GM20000 (cell line): ENCODE measurements around the gene EPS8L2.

ENCODE experiments used
- DNase-seq: peaks from one replicate; pipeline ENCODE4 v3.0.0; 2012; ENCODE audit warnings: low spot score
- CTCF ChIP-seq: IDR thresholded peaks from 2 replicates; pipeline ENCODE4 v1.5.1; 2012; ENCODE audit warnings: mild to moderate bottlenecking, control low read depth; ENCODE audit errors: extremely low read depth, missing control alignments

EPS8L2 gene

GRCh38 chr11:706957-707816, 1.2 kb downstream of the EPS8L2 start:
- TF ChIP-seq CTCF: no peak
- peak; percentile 55 for DNase-seq

GRCh38 chr11:707817-708420, 1.9 kb downstream of the EPS8L2 start:
- TF ChIP-seq CTCF: no peak
- peak; percentile 50 for DNase-seq

GRCh38 chr11:708511-708910, 2.5 kb downstream of the EPS8L2 start:
- TF ChIP-seq CTCF: no peak
- no peak for DNase-seq

GRCh38 chr11:709109-709997, 3.3 kb downstream of the EPS8L2 start:
- no peak for TF ChIP-seq CTCF
- DNase-seq: peak; percentile 37

GRCh38 chr11:714436-714835, 8.4 kb downstream of the EPS8L2 start:
- no peak for DNase-seq
- TF ChIP-seq CTCF: no peak

GRCh38 chr11:719214-720016, 13.4 kb downstream of the EPS8L2 start:
- no peak for DNase-seq
- no peak for TF ChIP-seq CTCF
